Common myeloid progenitor, CD34-positive (primary cell): ENCODE measurements around the gene MVP.
"Not testable (repeated sequence)": the region's sequence is repeated elsewhere in the genome, so short reads cannot be mapped to it uniquely, and the experiment has no call there.

Source experiments
- CTCF ChIA-PET: fragments of 350-600 bp; sonication (Branson Sonifier 250); formaldehyde crosslinking; loops from one replicate; lab custom pipeline; 2021; ENCODE audit warnings: antibody characterized with exemption; lab: Charles Lee
- POLR2A ChIA-PET: fragments of 350-600 bp; sonication (Branson Sonifier 250); formaldehyde crosslinking; loops from one replicate; lab custom pipeline; 2021; ENCODE audit warnings: antibody characterized with exemption; lab: Charles Lee
- DNase-seq, 3 donors: peaks; one replicate each; pipeline versions ENCODE4 v3.0.0 to v3.0.0-alpha.2; 2013
- H3K27ac ChIP-seq, 2 experiments: 1 replicate in 1 of 2; 2 replicates in 1 of 2; pipeline ENCODE4 v1.7.0; 2013; ENCODE audit warnings: inconsistent platforms in 2 of 2, low read length in 2 of 2, mild to moderate bottlenecking in 2 of 2, low read depth in 1 of 2, moderate library complexity in 1 of 2; ENCODE audit not compliant: severe bottlenecking in 2 of 2, insufficient read depth in 1 of 2, poor library complexity in 1 of 2
- H3K27me3 ChIP-seq, 5 experiments: replicated peaks in 2 of 5; 1 replicate in 3 of 5; 2 replicates in 2 of 5; pipeline versions ENCODE4 v1.6.1 to v1.7.0; 2013; ENCODE audit warnings: low read length in 4 of 5, mild to moderate bottlenecking in 2 of 5, moderate library complexity in 2 of 5, inconsistent platforms in 1 of 5; ENCODE audit not compliant: insufficient read depth in 5 of 5, control insufficient read depth in 4 of 5
- H3K36me3 ChIP-seq, 4 experiments: 1 replicate in 2 of 4; 2 replicates in 2 of 4; pipeline versions ENCODE4 v1.6.1 to v1.7.0; 2013; ENCODE audit warnings: low read length in 3 of 4, control low read depth in 1 of 4, mild to moderate bottlenecking in 1 of 4; ENCODE audit not compliant: control insufficient read depth in 4 of 4, insufficient read depth in 4 of 4
- H3K4me1 ChIP-seq, 4 experiments: 1 replicate in 3 of 4; 2 replicates in 1 of 4; pipeline versions ENCODE4 v1.6.1 to v1.7.1; 2013; ENCODE audit warnings: low read length in 3 of 4, mild to moderate bottlenecking in 3 of 4, control low read depth in 1 of 4, inconsistent platforms in 1 of 4, moderate library complexity in 1 of 4; ENCODE audit not compliant: control insufficient read depth in 4 of 4, insufficient read depth in 4 of 4; ENCODE audit errors: control extremely low read depth in 1 of 4
- H3K4me3 ChIP-seq, 7 experiments: 1 replicate in 4 of 7; 2 replicates in 3 of 7; pipeline versions ENCODE4 v1.5.1 to v1.7.0; 2013; ENCODE audit warnings: mild to moderate bottlenecking in 7 of 7, low read length in 6 of 7, moderate library complexity in 6 of 7, inconsistent platforms in 2 of 7, low read depth in 2 of 7, control low read depth in 1 of 7; ENCODE audit not compliant: insufficient read depth in 4 of 7, control insufficient read depth in 1 of 7; ENCODE audit errors: extremely low read depth in 1 of 7
- H3K9me3 ChIP-seq, 5 experiments: 1 replicate in 4 of 5; 2 replicates in 1 of 5; pipeline versions ENCODE4 v1.6.1 to v1.7.1; 2013; ENCODE audit warnings: low read length in 4 of 5, mild to moderate bottlenecking in 2 of 5, inconsistent platforms in 1 of 5, low read depth in 1 of 5, moderate library complexity in 1 of 5; ENCODE audit not compliant: control insufficient read depth in 4 of 5, insufficient read depth in 2 of 5; ENCODE audit errors: control extremely low read depth in 1 of 5
- WGBS: methylation state at CpG from one replicate; pipeline ENCODE4 v1.1.5; 2013; ENCODE audit not compliant: insufficient coverage; 5-methylcytosine and 5-hydroxymethylcytosine counted together

Gene MVP

GRCh38 chr16:29833219-29833618 is 13.0 kb downstream of the MVP start:
- H3K36me3 ChIP-seq: peaks cover 4 to 54% (median 18%) of the 10 kb centered on the region in 4 experiments
- POLR2A ChIA-PET: not testable (repeated sequence)
- CTCF ChIA-PET: interaction anchor here (1.6 to 1.7 kb wide), 2 partner anchors 15 kb away, joined by 3 to 11 read pairs; no protein-coding TSS in a partner anchor

GRCh38 chr16:29834079-29834478 is 13.8 kb downstream of the MVP start:
- H3K4me1 ChIP-seq: no peaks in the 10 kb centered on the region
- CTCF ChIA-PET: interaction anchor here (0.6 to 1.7 kb wide), 3 partner anchors 14 to 132 kb away, joined by 3 to 7 read pairs (median 3); no protein-coding TSS in a partner anchor
- WGBS: 100% methylated on average over 5 of the region's 5 CpGs
- no peak overlapping the region for H3K27ac ChIP-seq
- no peaks in the 10 kb centered on the region for H3K27me3 ChIP-seq
- H3K4me3 ChIP-seq: no peak overlapping the region
- H3K36me3 ChIP-seq: peaks cover 4 to 59% (median 18%) of the 10 kb centered on the region in 4 experiments
- no peaks in the 10 kb centered on the region for H3K9me3 ChIP-seq
- no peak for DNase-seq
- POLR2A ChIA-PET: interaction anchor here (0.8 kb wide), 1 partner anchor 179 kb away, joined by 4 read pairs; no protein-coding TSS in a partner anchor

More at GRCh38 chr16:29833219-29833618, 13.0 kb downstream of the MVP start:
- not testable (repeated sequence) for H3K27me3 ChIP-seq, H3K4me3 ChIP-seq, DNase-seq, H3K4me1 ChIP-seq, H3K27ac ChIP-seq, H3K9me3 ChIP-seq
- WGBS: no CpG with 5 or more reads among the region's 4 CpGs

- DNase-seq: no peak
- Histone ChIP-seq H3K27ac (no peak overlapping the region), H3K36me3 (peaks cover 4 to 63% (median 23%) of the 10 kb centered on the region in 4 experiments), H3K27me3 (no peaks in the 10 kb centered on the region), H3K4me3 (no peak overlapping the region), H3K9me3 (no peaks in the 10 kb centered on the region), H3K4me1 (no peaks in the 10 kb centered on the region)
- WGBS: 97% methylated on average over 4 of the region's 7 CpGs
- CTCF ChIA-PET: no interaction called here
- POLR2A ChIA-PET: no interaction called here
Measured at GRCh38 chr16:29835926-29836325, 15.7 kb downstream of the MVP start.

GRCh38 chr16:29836623-29837022 is 16.4 kb downstream of the MVP start:
- CTCF ChIA-PET: no interaction called here
- POLR2A ChIA-PET: interaction anchor here (0.6 kb wide), 1 partner anchor 22 kb away, joined by 3 read pairs; no protein-coding TSS in a partner anchor
- H3K9me3 ChIP-seq: no peaks in the 10 kb centered on the region
- H3K27me3 ChIP-seq: no peaks in the 10 kb centered on the region
- no peaks in the 10 kb centered on the region for H3K4me1 ChIP-seq
- WGBS: 94% methylated on average over 15 of the region's 15 CpGs
- no peak for DNase-seq
- no peak overlapping the region for H3K4me3 ChIP-seq
- peaks cover 4 to 66% (median 24%) of the 10 kb centered on the region in 4 experiments for H3K36me3 ChIP-seq
- no peak overlapping the region for H3K27ac ChIP-seq

GRCh38 chr16:29837841-29838240 is 17.6 kb downstream of the MVP start:
- 94% methylated on average over 5 of the region's 5 CpGs for WGBS
- Histone ChIP-seq H3K27me3 (no peaks in the 10 kb centered on the region), H3K27ac (no peak overlapping the region), H3K4me1 (no peaks in the 10 kb centered on the region), H3K4me3 (no peak overlapping the region), H3K9me3 (no peaks in the 10 kb centered on the region), H3K36me3 (peaks cover 4 to 72% (median 25%) of the 10 kb centered on the region in 4 experiments)
- POLR2A ChIA-PET: no interaction called here
- CTCF ChIA-PET: interaction anchor here (1.2 kb wide), 1 partner anchor 10 kb away, joined by 4 read pairs; no protein-coding TSS in a partner anchor
- DNase-seq: no peak

- Histone ChIP-seq H3K27me3 (no peaks in the 10 kb centered on the region), H3K9me3 (no peaks in the 10 kb centered on the region), H3K4me1 (no peaks in the 10 kb centered on the region), H3K4me3 (no peak overlapping the region), H3K36me3 (peaks cover 0 to 69% (median 19%) of the 10 kb centered on the region in 4 experiments), H3K27ac (no peak overlapping the region)
- POLR2A ChIA-PET: interaction anchor here (0.6 kb wide), 1 partner anchor 226 kb away, joined by 3 read pairs; the partner anchor contains the start of gene ALDOA
- CTCF ChIA-PET: interaction anchor here (1.3 kb wide), 1 partner anchor 9 kb away, joined by 6 read pairs; no protein-coding TSS in a partner anchor
- WGBS: 97% methylated on average over 5 of the region's 6 CpGs
- DNase-seq: no peak
Measured at GRCh38 chr16:29839822-29840221, 19.6 kb downstream of the MVP start.

GRCh38 chr16:29840240-29840639 is 20.0 kb downstream of the MVP start:
- Histone ChIP-seq H3K4me3 (no peak overlapping the region), H3K4me1 (no peaks in the 10 kb centered on the region), H3K9me3 (no peaks in the 10 kb centered on the region), H3K27me3 (no peaks in the 10 kb centered on the region), H3K36me3 (peaks cover 0 to 69% (median 21%) of the 10 kb centered on the region in 4 experiments), H3K27ac (no peak overlapping the region)
- 96% methylated on average over 9 of the region's 10 CpGs for WGBS
- ChIA-PET POLR2A (interaction anchor here (0.6 kb wide), 1 partner anchor 225 kb away, joined by 3 read pairs; the partner anchor contains the start of gene ALDOA), CTCF (interaction anchor here (1.3 kb wide), 1 partner anchor 8 kb away, joined by 6 read pairs; no protein-coding TSS in a partner anchor)
- no peak for DNase-seq
